HG02571 (cell line): ENCODE data around the gene PLOD2.

Experiments used
- ATAC-seq: cut with Tn5 transposase; IDR thresholded peaks from one replicate; pipeline ENCODE4 v1.9.1; 2021; ENCODE audit warnings: mild to moderate bottlenecking, moderate library complexity; ENCODE audit not compliant: unreplicated experiment

PLOD2 gene

DNA sequence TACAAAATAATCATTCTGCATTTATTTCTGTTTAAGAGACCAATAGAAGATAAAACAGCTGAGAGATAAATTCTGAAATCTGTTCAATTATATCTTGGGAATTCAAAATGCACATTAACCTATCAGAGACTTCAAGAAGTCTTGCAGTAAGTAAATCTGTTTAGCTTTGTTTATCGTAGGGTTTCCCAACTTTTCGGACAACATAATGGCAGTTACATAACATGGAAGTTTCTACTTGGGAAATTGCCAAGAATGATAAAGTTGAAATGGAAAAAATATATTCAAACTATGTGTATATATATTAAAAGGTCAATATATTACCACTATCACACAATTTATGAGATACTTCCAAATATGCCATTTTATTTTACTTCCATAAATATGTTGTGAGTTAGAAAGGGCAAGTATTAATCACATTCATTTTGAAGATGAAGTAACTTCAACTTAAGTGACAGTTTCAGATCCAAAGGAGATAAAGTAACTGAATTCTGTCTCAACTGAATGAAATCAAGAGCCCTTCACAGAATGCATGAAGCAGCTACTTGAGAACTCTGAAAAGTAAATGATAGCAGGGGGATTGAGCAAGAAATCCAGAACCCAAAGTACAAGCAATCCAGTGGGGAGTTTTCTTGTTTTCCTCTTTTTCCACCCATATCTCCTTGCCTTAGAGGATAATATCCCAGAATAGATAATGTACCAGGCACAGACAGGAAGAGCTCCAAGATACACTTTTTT is 108.8 kb downstream of the PLOD2 start:
- no peak for ATAC-seq

DNA sequence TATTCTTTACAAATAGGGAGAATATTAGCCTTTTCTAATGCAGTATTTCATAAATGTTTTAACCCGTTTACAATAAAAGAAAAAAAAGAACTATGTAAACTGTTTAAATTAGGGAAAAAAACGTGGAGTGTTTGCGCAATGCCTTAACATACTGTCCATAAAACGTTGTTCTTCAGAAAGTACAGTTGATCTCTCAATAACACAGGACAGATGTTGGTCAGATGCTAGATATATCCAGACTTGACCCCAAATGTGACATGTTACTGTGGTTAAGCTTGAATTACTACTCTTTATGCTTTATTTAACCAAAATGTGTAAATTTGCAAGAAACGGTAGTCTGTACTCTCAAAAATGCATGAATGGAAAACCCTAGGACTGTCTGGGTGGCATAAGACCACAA is 110.3 kb downstream of the PLOD2 start:
- no peak for ATAC-seq

- no peak for ATAC-seq
Measured at GRCh38 chr3:146047485-146047884, 113.5 kb downstream of the PLOD2 start.

- ATAC-seq, result no peak
Measured at GRCh38 chr3:146044046-146044445, 116.9 kb downstream of the PLOD2 start.

GRCh38 chr3:146040630-146041029 is 120.4 kb downstream of the PLOD2 start:
- no peak for ATAC-seq

- no peak for ATAC-seq
Measured at GRCh38 chr3:146037697-146038096, 123.3 kb downstream of the PLOD2 start.

- no peak for ATAC-seq
Measured at GRCh38 chr3:146036281-146036680, 124.7 kb downstream of the PLOD2 start.

DNA sequence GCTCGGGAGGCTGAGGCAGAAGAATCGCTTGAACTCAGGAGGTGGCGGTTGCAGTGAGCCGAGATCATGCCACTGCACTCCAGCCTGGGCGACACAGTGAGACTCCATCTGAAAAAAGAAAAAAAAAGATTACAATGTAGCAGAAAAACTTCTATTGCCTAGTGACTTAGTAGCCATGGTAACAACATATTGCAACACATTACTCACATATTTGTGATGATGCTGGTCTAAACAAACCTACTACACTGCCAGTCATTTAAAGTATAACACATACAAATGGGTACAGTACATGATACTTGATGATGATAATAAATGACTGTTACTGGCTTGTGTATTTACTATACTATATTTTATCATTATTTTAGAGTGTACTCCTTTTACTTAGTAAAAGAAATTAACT is 125.6 kb downstream of the PLOD2 start:
- ATAC-seq, result no peak

DNA sequence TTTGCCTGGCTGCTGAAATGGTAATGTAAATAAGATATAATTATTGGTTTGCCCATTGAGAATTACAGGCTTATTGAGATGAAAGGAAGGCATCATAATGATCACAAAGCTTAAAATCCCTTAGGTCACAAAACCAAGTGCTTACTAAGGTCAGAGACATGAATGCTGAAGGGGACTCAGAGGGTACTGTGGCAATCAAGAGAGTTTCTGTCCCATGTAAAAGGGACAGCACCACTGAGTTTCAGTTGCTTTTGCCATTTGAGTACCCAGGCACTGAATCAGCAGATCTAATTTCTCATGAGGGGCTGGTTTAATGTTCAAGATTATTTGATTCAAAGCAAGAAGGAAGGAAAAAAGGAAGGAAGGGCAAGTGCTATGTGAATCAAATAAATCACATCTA is 127.0 kb downstream of the PLOD2 start:
- ATAC-seq, result no peak

- ATAC-seq, result no peak
Measured at GRCh38 chr3:146026547-146026946, 134.4 kb downstream of the PLOD2 start.

DNA sequence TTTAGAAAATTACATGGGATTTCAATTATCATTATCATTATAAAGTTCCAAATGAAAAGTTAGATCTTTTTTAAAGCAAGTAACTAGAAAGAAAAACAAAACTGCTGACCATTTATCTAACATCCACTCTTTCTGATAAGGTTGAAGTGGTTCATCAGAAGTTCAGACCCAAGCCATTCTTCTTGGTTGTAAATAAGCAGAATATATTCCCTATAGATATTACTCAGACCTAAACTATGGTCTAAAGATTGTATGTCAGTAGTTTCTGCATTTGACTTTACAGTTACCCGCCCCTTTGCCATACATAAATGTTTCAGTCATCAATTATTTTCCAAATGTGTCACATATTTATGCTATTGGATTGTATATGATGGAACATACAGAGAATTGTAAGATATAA is 136.7 kb downstream of the PLOD2 start:
- ATAC-seq, result no peak

DNA sequence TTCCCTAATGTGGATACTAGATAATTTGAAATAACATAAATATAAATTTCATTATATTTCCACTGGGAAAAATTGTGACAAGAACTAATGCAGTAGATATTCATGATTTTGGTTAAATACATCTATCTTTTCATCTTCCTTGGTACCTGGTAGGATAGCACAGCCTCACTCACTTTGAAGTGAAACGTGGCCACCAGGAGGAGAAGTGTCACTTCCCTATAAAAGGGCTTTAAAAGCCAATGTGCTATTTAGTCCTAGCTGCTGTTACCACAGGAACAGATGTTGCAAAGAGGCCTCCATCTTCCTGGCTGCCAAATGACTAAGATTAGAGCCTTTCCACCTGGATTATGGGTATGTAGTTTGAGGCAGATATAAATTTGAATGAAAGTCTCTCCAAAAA is 140.0 kb downstream of the PLOD2 start:
- ATAC-seq, result no peak

DNA sequence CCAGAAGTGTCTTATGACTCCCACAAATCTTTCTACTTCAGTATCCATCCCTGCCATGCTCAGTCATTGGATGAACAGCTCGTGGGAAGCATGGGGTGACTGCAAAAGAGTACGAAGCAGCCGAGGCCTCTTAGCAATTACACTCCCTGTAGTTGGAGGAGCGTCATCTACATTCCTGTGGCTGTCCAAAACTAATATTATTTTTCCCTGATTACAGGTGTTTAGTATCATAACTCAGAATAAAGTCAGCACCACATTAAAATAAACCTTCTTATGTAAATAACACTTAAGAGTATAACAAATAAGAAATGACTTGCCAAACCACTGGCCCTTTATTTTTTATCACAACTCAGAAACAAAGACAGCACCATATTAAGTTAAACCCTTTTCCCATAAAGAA is 141.5 kb downstream of the PLOD2 start:
- ATAC-seq, result no peak
